ENCODE data around the gene TNIP2. TPM values are rescaled to one million over a fixed set of nuclear protein-coding genes. Genes with fewer than 3 reads are reported as not detected.

The TNIP2 gene
- total and polyA plus RNA-seq, 2 donors (not counting 1 experiment from before 2014, with no cell fraction given), result 47.6 to 71.9 TPM

DNA sequence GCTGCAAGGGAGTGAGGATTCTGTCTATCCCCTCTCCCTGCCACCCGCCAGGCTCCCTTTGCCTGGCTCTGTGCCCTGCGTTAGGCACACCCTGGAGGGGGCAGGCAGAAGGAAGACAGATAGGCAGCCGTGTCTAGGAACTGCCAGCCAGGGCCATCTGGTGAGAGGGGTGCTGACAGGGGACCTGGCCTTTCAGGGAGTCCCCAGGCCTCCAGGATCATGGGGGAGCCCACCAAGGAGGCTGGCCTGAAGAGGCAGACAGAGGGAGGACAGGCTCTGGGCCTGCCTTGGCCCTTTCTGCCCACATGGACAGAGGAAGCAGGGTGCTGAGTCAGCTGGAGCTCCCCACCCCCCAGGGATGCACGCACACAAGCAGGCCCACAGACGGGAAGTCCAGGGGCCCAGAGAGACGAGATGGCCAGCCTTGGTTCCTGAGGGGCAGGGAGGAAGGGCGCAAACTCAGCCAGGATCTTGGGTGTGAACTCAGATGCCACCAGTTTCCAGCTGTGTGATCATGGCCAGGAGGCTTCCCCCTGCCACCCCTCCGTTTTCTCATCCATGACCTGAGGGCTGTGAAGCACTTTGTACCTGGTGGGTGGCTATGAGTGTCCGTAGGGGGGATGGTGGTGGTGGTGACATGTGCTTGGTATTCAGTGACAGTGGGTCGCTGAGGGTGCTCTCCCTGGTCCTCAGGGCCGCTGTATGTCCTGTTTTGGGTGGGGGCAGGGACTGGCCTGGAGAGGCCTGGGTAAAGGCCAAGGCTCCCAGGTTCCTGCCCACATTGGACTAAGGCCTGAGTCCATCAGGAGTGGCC lies 38.6 kb upstream of the TNIP2 start:
- no peaks in the 10 kb centered on the region for H3K27me3 Mint-ChIP-seq
- H3K4me1 Mint-ChIP-seq, result peaks cover 77% of the 10 kb centered on the region
- Histone ChIP-seq H3K27ac (ENCODE audit: low read length in 2 of 2) (no peak overlapping the region), H3K9ac (ENCODE audit: low read length) (peak overlapping the region; percentile 73), H3K79me2 (ENCODE audit: control insufficient read depth, insufficient read depth, low read length) (peaks cover 47% of the 10 kb centered on the region), H3K27me3 (replicated peaks in 1 of 4; ENCODE audit: control extremely low read depth in 1 of 4, control insufficient read depth in 3 of 4, insufficient read depth in 4 of 4, low read length in 3 of 4) (no peaks in the 10 kb centered on the region), H3K9me3 (ENCODE audit: control extremely low read depth in 1 of 3, control insufficient read depth in 2 of 3, insufficient read depth in 1 of 3, low read length in 2 of 3) (peaks cover 0 to 5% (median 0%) of the 10 kb centered on the region in 3 donors), H3K4me2 (replicated peaks; ENCODE audit: low read depth, low read length, poor library complexity, severe bottlenecking) (peak overlapping the region; percentile 99), H4K20me1 (ENCODE audit: control insufficient read depth, insufficient read depth, low read length, poor library complexity, severe bottlenecking) (peaks cover 29% of the 10 kb centered on the region), H3K4me1 (ENCODE audit: control insufficient read depth in 2 of 2, insufficient read depth in 2 of 2, low read length in 2 of 2) (peaks cover 67 to 87% of the 10 kb centered on the region in 2 donors), H2AFZ (ENCODE audit: insufficient read depth, low read depth, low read length, poor library complexity, severe bottlenecking) (no peak overlapping the region), H3K4me3 (ENCODE audit: control extremely low read depth in 1 of 5, extremely low read depth in 1 of 5, insufficient read depth in 1 of 5, low read depth in 2 of 5, low read length in 4 of 5) (peak overlapping the region in 4 of 5 experiments; percentile 67 to 84 (median 72)), H3K36me3 (replicated peaks in 1 of 2; ENCODE audit: control extremely low read depth in 1 of 2, control insufficient read depth in 1 of 2, extremely low read depth in 1 of 2, insufficient read depth in 2 of 2, low read length in 1 of 2) (peaks cover 0 to 7% of the 10 kb centered on the region in 2 experiments)
- ATAC-seq (ENCODE audit: low read depth) (no peak), DNase-seq (no peak)
- TF ChIP-seq, protein P1, sequence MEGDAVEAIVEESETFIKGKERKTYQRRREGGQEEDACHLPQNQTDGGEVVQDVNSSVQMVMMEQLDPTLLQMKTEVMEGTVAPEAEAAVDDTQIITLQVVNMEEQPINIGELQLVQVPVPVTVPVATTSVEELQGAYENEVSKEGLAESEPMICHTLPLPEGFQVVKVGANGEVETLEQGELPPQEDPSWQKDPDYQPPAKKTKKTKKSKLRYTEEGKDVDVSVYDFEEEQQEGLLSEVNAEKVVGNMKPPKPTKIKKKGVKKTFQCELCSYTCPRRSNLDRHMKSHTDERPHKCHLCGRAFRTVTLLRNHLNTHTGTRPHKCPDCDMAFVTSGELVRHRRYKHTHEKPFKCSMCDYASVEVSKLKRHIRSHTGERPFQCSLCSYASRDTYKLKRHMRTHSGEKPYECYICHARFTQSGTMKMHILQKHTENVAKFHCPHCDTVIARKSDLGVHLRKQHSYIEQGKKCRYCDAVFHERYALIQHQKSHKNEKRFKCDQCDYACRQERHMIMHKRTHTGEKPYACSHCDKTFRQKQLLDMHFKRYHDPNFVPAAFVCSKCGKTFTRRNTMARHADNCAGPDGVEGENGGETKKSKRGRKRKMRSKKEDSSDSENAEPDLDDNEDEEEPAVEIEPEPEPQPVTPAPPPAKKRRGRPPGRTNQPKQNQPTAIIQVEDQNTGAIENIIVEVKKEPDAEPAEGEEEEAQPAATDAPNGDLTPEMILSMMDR (IDR thresholded peaks at IDR 0.05), result no peak
- no peak for TF ChIP-seq EZH2 (IDR thresholded peaks at IDR 0.05; ENCODE audit: borderline replicate concordance, insufficient read depth, low read depth, low read length, poor library complexity, severe bottlenecking)
- ChIA-PET CTCF (interaction anchor here (0.6 kb wide), 1 partner anchor 54 kb away, joined by 3 read pairs; no protein-coding TSS in a partner anchor), POLR2A (interaction anchor here (0.6 to 0.9 kb wide), 2 partner anchors 9 to 23 kb away, joined by 3 read pairs; no protein-coding TSS in a partner anchor)
- H3K4me3 Mint-ChIP-seq, result peak overlapping the region; percentile 86
- peak overlapping the region; percentile 37 for H3K27ac Mint-ChIP-seq
- H3K9me3 Mint-ChIP-seq (ENCODE audit: insufficient read depth), result no peaks in the 10 kb centered on the region
- intact Hi-C loops (cut with micrococcal nuclease), result no loop called here
- 61% methylated on average over 10 of the region's 11 CpGs for WGBS (ENCODE audit: insufficient coverage)
